Measurements from ENCODE around the gene SGK1.
"Not testable (repeated sequence)": the region's sequence is repeated elsewhere in the genome, so short reads cannot be mapped to it uniquely, and the experiment has no call there.

The SGK1 gene

DNA sequence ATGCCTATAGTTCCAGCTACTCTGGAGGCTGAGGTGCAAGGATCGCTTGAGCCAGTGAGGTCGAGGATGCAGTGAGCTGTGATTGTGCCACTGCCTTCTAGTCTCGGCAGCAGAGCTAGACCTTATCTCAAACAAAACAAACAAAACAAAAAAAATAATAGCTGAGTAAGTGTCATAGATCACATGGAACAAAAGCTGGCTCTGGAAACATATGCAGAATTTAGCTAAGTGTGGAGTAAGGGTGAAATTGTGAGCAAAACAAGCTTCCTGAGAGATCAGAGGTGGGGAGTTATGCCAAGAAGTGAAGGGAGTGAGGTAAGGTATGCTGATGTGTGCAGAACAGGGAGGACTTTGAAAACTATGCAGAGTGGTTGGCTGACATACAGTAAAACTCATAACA, 18.7 kb downstream of the SGK1 start:
- peak; percentile 17 for DNase-seq

DNA sequence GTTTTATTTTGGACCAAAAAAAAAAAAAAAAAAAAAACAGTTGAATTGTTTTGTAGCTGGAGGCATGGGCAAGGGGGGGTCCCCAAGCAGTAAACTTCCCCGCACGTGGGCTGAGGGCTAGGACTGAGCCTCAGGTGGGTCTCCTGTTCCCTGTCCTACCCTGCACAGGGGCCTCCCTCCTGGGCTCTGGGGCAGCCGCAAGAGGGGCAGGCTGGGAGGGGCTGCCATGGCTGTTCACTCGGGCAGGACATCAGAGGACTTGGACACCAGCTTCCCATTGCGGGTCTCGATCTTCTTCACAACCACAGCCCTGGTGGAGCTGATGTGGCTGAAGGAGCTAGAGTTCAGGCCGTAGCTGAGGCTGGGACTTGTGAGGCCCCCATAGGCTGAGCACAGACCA, 21.1 kb downstream of the SGK1 start:
- DNase-seq: no peak

DNA sequence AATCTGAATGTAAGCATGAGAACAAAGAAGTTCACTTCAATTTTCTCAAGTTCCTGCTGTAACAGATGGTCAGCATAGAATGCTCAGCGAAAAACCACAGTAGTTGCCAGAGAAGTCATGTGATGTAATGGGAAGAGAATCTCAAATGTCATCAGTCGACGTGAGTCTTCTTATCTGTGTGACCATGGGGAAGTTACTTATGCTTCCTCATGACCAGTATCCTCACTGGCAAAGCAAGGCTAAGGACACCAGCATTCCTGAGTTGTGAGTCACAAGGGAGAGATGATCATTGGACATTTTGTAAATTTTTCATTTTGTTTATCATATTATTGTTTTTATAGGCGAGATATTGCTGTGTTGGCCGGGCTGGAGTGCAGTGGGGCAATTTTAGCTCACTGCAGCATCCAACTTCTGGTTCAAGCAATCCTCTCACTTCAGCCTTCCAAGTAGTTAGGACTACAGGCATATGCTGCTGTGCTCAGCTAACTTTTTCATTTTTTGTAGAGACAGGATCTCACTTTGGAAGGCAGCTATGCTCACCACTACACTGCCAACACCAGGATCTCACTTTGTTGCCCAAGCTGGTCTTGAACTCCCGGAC, 21.9 kb downstream of the SGK1 start:
- DNase-seq: no peak

DNA sequence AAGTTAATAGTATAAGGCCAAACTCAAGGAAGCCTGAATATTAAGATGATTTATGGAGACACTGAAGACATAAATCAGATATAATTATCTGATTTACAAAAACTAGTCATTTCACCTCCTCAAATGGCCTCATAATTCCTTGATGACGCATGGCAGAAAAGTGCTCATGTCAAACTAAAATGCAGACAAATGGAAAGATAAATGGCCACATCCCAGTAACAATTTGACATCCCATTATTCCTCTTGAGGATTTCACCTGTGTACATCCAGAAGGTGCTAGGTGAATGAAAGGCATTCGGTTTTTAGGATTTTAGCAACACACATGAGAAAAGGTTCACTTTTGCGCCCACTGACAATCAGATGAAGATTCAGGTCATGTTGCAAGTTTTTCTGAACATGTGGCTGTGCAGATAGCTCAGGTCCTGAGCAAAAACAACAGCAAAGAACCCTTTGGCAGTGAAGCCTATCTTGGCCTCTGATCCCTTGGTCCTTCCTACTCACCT, 24.2 kb downstream of the SGK1 start:
- DNase-seq: no peak

DNA sequence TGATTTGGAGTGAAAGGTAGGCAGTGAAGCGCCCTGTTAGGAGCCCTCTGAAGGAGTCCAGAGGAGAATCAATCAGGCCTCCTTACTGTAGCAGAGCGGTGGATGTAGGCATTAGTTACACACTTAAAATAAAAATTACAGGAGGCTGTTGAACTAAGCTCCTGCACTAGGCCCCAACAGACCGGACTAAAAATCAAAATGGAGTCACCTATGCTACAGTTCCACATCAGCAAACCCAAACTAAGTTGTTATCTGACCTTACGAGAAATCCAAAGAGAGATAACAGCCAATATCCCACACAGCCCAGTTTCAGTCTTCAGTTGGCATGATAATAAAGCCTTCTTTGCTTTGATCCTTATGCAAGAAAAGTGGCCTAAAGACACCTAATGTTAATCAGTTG, 26.8 kb downstream of the SGK1 start:
- no peak for DNase-seq

DNA sequence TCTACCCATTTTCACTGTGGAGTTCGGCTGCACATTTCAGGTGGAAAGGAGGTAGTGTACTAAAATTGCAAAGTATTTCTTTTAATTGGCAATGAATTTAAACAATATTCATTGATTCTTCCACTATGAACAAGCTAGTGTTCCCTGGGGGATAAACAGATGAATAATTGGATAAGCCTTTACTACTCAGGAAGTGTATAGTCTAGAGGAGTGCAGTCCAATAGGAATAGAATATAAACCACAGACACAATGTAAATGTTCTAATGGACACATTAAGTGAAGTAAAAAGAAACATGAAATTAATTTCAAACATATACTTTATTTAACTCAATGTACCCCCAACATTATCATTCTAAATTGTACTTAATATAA, 28.7 kb downstream of the SGK1 start:
- no peak for DNase-seq

DNA sequence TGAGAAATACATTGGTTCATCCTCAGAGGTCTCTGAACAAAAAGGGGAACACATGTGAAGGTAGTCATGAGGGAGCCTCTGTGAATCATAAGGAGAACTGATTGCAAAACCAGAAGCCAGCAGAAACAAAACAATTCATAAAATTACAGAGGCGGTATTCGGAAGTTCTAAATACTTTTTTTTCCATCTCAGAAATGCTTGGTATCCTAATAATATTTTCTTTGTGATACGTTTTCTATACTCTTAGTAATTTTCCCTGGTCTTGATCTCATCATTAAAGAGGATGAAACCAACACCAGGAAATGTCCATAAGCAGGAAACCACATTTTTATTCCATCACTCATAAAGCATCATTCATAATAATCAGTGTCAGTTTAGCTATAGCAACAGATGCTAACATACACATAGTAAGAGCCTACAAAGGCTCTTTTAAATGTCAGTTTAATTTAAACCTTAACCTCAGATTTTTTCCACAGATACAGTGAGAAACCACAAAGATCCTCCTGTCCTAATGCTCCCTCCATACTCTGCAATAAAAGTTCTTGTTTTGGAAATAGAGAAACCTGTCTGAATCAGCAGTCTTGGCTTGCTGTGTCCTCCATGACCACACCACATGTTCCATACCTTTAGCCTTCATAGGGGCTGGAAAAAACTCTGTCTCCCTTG, 29.2 kb downstream of the SGK1 start:
- DNase-seq: no peak

DNA sequence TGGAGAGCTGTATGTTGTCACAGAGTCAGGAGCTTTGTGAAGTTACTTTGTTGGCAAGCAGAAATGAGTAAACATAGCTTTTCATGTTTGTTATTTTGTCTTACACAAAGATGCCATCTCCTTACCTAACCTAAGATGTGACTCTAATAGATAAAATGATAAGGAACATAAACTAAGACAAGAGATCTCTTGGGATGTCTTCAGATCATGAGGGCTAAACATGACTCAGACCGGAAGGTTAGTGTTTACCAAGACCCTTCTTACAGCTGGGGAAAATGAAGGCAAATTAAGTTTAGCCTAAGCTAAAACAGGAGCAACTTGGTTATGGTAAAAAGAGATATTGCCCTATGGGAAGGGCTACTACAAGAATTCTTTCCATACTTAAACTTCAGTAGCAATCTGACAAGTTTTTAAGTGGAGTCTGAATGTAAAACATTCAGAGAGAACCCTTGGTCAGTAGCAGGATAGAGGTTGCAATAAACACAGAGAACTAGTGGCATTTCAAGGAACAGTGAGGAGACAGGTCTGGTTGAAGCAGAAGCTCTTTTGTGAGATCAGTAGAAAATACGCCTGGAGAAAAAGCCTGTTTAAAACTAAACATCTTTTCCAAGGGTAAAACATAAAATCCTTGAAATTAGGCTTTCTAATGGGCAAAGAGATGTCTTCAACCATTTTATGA, 29.9 kb downstream of the SGK1 start:
- DNase-seq: no peak

DNA sequence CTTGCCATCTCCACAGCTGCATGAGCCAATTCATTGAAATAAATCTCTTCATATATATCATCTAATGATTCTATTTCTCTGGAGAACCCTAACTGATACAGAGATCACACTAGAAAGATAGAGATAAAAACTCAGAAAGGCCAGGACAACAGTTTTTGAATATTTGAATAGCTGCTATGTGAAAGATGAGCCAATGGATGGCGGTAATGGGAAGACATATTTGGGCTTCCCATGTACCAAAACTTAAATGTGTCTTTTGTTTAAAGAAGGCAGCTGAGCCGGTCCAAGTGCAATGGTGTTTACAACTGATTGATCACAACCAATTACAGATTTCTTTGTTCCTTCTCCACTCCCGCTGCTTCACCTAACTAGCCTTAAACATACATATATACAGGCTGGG, 35.1 kb downstream of the SGK1 start:
- peak; percentile 46 for DNase-seq

DNA sequence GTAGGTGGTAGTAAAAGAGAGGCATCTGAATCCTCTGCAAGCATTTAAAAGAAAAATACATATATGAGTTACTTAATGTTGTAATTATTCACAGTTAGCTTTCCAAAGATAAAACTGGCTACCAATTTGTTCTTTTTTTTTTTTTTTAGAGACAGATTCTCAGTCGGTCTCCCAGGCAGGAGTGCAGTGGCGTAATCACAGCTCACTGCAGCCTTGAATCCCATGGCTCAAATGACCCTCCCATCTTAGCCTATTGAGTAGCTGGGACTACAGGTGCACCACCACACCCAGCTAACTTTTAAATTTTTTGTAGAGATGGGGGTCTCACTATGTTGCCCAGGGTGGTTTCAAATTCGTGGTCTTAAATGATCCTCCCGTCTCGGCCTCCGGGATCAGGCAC, 36.5 kb downstream of the SGK1 start:
- DNase-seq: no peak

DNA sequence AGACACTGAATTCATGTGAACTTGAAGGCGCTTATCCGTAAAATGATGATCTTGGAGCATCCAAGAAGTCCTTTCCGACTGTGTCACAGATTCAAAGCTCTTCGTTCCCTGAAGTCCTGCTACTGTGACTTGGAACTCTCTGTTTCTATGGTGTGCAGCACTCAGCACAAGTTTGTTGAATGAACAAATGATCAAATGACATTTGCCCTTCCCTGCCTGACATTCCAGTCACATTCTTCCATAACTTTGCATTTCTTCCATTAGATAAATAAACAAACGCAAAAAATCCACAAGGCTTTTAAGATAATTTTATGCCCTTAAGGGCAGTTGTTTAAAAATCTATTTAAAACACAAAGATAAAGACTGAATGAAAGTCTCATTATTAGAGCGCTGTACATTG, 39.9 kb downstream of the SGK1 start:
- no peak for DNase-seq

DNA sequence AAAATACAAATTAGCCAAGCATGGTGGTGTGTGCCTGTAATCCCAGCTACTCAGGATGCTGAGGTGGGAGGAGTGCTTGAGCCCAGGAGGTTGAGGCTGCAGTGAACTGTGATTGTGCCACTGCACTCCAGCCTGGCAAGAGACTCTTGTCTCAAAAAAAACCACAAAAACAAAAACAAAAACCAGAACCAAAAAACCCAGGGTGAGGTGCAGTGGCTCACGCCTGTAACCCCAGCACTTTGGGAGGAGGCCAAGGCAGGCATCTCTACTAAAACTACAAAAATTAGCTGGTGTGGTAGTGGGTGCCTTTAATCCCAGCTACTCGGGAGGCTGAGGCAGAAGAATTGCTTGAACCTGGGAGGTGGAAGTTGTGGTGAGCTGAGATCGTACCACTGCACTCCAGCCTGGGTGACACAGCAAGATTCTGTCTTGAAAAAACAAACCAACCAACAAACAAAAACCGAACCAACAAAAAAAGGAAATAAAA, 41.0 kb downstream of the SGK1 start:
- not testable (repeated sequence) for DNase-seq

DNA sequence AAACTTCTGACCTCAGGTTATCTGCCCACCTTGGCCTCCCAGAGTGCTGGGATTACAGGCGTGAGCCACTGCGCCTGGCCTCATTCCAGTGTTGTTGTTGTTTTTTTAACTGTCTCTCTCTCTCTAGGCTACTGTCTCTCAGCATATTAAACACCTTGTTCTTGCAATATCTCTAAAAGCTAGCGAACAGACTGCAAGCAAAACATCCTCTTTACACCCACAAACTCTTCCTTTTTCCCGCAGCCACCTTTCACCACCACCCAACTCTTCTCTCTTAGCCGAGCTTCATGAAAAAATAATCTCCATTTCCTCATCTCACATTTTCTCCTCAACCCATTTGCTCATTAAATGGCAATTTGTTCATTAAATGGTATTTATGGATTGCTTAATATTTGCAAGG, 45.5 kb downstream of the SGK1 start:
- no peak for DNase-seq

DNA sequence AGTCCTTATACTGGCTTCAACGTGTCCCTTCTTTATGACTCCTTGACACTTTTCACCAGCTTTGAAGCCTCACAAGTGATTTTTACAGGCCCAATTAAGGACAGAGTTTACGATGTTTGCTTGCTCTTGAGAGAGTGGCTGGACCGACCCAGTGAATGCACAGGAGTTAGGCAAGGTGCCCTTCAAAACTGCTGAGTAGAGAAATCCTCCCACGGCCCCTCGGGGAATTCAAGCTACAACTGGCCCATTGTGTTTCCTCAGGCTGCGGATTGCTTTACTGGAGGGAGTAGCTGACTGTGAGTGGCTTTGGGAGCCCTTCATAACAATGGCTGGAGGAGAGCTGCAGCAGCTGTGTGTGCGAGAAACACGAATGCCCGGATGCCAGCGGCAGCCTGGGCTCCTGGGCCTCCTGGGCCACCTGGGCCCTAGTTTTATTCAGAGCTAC, 50.0 kb downstream of the SGK1 start:
- DNase-seq: no peak

DNA sequence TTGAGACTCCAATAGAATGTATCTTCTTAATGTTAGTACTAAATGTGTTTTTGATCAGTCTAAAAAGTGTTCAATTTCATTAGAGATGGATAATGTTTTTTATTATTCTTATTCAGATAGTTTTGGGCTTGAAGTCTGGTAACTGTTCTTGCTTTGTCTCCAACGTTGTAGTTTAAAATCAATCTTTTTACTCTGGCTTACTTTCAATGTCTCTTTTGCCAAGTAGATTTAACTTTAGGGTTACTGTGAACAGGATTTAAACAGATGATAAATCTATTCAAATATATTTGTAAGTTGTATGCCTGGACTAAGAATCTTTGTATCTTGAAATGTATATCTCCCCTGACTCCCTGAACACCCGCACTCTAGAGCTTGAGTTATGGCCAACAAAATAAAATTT, 51.1 kb downstream of the SGK1 start:
- no peak for DNase-seq

DNA sequence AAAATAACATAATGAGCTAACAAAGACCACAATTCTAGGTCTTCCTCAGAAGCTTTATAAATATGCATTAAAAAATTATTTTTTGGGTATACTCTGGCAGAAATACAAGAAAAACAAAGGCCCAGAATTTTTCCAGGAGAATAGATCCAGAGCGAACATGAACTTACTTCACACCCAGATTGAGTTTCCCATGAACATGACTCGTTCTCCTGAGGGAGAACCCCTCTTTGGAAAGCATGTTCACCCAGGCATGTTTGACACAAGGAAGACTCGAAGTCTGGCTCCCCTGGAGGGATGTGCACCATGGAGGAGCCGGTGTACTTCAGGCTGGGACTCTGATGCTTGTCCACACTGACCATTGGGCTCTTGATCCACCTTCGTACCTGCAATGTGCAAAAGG, 56.1 kb downstream of the SGK1 start:
- no peak for DNase-seq

DNA sequence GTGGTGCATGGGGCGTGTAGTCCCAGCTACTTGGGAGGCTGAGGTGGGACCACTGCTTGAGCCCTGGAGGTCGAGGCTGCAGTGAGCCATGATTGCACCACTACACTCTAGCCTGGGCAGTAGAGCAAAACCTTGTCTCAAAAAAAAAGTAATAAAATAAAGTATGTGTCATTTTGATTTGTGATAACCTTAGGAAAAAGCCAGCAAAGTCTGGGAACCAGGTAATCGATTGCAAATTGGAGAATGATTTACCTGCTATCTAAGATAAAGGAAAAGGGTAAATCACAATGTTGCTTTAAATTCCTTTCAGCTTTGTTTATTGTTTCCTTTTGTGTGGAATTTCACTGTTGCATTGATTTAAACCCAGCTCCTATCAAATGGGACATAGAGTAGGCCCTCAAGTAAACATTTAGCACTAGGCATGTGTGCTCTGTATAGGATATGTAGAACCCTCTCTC, 59.0 kb downstream of the SGK1 start:
- DNase-seq: no peak

DNA sequence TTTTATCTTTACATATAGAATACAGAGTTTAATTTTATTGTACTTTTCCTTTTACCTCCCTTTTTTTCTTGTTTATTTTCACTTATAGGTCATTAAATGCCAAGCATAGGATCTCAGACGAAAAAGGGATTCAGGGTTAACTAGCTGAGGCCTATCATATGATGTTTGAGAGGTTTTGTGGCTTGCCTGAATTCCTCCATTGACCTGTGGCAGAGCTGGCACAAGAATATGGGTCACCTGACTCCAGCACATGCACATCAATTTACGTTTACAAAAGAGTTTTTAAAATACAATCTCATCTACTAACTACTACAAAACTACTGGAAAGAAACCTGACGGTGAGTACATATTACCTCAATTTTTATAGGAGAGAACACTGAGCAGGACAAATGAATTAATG, 60.4 kb downstream of the SGK1 start:
- DNase-seq: no peak

DNA sequence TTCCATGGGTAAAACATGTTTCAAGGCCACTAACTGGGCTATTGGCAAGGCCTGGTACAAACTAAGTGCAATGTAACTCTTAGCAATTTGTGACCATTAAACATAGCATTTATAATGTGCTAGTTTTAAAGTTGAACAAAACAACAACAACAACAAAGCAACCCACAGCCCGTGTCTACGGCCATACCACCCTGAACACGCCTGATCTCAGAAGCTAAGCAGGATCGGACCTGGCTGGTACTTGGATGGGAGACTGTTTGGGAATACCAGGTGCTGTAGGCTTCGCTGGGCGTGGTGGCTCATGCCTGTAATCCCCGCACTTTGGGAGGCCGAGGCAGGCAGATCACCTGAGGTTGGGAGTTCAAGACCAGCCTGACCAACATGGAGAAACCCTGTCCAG, 61.0 kb downstream of the SGK1 start:
- no peak for DNase-seq

DNA sequence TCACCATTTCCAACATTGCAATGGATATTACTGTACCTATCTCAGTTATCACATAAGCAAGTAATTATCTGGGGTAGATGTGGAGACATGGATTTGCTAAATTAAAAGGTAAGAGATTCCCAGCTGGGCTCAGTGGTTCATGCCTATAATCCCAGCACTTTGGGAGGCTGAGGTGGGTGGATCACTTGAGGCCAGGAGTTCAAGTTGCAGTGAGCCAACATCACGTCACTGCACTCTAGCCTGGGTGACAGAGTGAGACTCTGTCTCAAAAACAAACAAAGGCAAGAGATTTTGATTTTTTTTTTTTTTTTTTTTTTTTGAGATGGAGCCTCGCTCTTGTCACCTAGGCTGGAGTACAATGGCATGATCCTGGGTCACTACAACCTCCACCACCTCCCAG, 62.6 kb downstream of the SGK1 start:
- DNase-seq: not testable (repeated sequence)

DNA sequence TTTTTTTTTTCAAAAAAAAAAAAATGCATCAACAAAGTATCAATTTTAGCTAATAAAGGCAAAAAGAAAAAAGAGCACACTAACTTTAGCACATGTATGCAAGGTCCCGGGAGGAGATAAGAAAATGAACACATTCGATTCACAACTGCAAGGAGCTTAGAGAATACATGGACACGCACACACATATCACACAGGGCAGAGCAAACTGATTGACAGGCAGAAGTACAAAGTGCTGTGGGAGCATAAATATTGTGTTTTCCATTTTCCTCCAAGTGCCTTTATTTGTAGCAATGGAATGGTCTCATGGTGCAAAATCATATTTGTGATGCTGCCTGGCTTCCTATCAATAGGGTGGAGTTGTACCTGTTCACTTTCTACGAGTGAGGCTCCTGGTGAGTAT, 63.8 kb downstream of the SGK1 start:
- no peak for DNase-seq

DNA sequence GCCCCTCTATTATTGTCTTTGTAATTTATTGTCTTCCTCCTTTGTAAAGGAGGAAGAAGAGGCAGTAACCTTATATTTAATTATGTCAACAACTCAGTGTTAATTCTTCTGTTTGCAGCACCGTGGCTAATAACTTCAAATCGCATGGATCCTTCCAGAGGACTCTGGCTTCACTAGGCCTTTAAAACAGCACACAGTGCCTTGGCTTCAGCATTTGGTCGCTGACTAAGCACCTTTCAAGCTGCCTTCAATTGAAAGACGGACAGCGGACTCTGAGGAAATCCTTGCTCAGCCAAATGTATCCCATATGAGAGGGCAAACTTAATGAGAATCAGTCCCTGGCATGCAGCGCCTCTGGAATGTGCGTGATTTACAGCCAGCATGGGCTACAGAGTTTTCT, 64.2 kb downstream of the SGK1 start:
- DNase-seq: no peak

DNA sequence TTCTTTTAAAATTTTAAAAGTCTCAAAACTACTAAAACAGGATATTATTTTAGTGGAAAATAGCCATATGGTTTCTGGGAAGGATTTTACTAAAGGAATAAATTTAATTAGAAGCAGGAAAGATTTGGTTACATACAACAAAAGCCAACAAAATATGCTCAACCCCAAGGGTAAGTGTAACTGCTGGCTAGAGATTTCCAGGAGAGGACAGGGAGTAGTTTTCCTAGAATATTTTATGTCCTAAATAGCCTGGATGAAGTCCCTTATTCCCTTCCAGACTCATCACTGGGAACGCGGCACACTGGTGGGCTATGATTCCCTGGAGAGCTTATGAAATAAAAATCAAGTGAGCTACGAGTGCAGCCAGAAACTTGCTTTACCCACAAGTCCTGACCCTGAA, 66.6 kb downstream of the SGK1 start:
- DNase-seq: no peak

DNA sequence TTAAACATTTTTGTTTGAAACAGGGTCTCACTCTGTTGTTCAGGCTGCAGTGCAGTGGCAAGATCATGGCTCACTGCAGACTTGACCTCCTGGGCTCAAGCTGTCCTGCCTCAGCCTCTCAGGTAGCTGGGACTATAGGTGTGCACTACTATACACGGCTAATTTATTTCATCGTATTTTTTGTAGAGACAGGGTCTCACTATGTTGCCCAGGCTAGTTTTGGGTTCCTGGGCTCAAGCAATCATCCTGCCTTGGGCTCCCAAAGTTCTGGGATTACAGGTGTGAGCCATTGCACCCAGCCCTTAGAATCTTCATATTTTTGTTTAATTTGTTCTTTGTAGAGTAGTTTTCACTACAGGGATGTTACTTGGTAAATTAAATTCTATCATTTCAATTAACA, 67.1 kb downstream of the SGK1 start:
- DNase-seq: no peak

Data from NCI-H146 (cell line).